Glomerular endothelial cell (primary cell): ENCODE measurements around the gene DKK3. TPM values are rescaled to one million over a fixed set of nuclear protein-coding genes. Genes with fewer than 3 reads are reported as not detected.
A peak's percentile ranks its signal among the peaks of the same experiment; 100 is the strongest.
"Not testable (repeated sequence)": the region's sequence is repeated elsewhere in the genome, so short reads cannot be mapped to it uniquely, and the experiment has no call there.

Experiments
- DNase-seq: peaks from one replicate; pipeline ENCODE4 v3.0.0-alpha.2; 2011; ENCODE audit warnings: low read depth, low spot score; ENCODE audit errors: extremely low read depth
- total RNA-seq: library from RNA; depleted of rRNA; stranded (reverse); fragments of >200 nt; gene quantifications from 2 replicates; pipeline ENCODE4 v1.2.3, GENCODE V29; 2015

The DKK3 gene
- total RNA-seq = 1,099 and 1,400 TPM in 2 replicates

GRCh38 chr11:12007769-12008737, at the start of gene DKK3:
TSS of gene DKK3 (minus strand) at chr11:12008626. CDS start at chr11:12008582, 44 bp downstream.
- no peak for DNase-seq

DNA sequence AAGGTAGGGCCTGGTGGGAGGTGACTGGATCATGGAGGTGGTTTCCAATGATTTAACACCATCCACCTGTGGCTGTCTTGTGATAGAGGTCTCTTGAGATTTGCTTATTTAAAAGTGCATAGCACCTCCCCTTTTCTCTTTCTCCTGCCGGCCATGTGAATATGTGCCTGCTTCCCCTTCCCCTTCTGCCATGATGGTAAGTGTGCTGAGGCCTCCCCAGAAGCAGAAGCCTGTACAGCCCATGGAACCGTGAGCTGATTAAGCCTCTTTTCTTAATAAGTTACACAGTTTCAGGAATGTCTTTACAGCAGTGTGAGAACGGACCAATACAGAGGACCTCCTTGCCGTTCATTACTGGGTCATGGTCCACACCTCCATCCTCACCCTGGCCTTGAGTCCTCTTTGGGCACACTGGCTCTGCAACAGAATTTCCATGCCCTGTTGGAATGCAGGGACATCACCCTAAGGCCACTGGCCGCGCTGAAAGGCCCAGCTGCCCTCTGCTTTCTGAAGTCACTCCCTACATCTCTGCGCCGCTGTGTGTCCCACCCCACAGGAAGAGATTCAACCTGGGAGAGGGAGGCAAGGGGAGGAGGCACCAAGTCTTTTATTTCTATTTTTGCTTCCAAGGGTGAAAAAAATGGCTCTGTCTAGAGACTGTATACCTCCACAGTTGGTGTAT, 49.0 kb upstream of the DKK3 start:
- DNase-seq = no peak

DNA sequence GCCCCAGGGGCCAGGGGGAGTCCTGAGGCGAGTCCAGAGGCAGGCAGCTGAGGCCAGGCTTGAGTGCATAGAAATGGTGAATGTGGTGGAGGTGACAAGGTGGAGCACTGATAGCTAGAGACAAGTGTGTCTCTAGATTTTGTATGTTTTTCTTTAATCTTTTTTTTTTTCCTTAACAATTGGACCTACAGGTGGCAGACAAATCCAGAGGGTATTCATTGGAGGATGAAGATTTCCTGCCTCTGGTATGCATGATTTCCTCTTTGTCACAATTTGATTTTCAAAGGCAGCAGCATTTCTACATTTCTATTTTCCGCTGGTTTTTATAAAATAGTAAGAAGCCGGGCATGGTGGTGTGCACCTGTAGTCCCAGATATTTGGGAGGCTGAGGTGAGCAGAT, 47.7 kb upstream of the DKK3 start:
- DNase-seq = no peak

DNA sequence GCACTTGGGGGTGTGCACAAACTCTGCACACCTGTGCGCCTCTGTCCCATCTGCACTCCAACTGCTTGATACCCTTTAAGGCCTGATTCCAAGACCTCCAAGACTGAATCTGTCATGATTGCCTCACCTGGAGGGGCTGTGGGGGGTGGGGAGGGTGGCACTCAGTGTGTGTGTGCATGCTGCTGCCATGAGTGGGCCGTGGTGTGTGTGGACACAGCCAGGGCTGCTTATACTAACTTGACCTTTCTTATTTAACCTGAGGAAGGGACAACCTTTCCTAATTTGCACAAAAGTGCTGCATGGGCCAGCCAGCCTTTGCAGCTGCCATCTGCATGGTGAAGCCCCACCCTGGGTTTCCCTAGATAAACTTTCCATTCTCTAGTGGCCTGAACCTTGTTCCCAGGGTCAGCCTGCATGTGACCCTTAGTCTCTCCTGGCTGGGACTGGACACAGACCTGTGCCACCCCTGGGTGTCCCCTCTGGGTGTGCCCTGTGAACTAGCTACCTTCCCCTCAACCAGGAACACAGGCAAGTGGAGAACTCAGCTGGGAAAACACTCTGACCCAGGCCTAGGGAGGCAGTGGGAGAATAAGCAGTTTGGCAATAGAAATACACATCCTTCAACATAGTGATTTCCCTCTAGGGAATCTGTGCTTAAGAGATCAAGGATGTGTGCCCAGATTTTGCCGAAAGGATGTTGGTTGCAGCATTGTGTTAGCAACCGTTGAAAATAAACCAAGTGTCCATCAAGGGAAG, 45.4 kb upstream of the DKK3 start:
- no peak for DNase-seq

DNA sequence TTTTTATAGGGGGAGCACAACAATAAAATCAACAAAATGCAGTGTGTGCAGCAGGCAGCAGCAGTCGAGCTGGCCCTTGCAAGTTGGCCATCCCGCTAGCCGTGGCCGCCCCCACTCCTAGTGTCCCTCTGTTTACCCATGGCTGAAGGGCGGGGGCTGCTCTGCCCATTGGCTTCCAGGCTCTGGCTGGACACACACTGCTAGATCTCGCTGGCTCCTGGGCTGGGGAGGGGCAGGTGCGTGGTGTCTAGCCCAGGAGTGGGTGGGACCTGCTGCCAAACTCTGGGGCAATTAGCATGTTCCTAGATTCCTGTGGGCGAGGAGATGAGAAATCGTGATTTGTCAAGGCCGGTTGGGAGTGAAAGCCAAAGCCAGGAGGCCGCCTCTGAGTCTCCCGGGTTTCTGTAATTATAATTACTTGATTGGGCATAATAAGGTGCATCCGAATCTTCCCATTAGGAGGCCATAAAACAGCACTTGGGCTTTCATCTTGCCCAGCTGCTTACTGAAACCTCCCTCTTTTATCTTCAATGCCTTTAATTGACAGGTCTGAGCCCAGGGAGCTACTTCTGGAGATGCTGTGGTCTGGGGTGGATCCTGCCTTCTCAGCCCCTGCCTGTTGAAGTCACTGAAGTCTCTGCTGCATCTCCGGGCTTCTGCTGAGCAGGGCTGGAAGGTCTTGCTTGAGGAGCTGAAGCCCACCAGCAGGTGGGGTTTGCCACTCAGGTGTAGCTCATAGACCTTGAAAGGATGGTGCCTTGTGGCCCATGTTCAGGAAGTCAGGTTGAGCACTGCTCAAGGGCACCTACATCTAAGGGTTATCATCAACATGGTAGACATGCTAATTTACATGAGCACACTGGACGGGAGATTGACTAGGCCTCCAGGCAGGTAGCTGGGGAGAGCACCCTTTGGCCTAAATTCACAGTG, 44.5 kb upstream of the DKK3 start:
- no peak for DNase-seq

GRCh38 chr11:12051287-12051662, 42.8 kb upstream of the DKK3 start:
- no peak for DNase-seq

GRCh38 chr11:12050470-12051286, 42.3 kb upstream of the DKK3 start:
- no peak for DNase-seq

- DNase-seq = no peak
Observed at GRCh38 chr11:12048936-12049790, 40.7 kb upstream of the DKK3 start.

- DNase-seq = no peak
Observed at GRCh38 chr11:12046636-12047236, 38.3 kb upstream of the DKK3 start.

DNA sequence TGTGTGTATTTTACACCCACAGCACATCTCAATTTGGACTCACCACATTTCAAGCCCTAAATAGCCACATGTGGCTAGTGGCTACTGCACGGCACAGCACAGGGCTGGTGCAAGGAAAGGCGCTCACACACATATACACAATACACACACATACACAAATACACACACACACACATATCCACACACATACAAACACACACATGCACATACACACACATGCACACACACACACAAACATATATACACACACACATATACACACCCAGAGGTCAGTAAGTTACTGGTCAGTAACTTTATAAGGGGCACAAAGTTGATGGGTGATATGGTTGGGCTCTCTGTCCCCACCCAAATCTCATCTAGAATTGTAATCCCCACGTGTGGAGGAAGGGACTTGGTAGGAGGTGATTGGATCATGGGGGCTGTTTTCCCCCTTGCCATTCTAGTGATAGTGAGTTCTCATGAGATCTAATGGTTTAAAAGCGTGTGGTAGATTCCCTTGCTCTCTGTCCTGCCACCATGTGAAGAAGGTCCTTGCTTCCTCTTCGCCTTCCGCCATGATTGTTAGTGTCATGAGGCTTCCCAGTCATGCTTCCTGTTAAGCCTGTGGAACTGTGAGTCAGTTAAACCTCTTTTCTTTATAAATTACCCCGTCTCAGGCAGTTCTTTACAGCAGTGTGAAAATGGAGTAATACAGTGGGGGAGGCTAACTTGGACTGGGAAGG, 37.6 kb upstream of the DKK3 start:
- DNase-seq = no peak

DNA sequence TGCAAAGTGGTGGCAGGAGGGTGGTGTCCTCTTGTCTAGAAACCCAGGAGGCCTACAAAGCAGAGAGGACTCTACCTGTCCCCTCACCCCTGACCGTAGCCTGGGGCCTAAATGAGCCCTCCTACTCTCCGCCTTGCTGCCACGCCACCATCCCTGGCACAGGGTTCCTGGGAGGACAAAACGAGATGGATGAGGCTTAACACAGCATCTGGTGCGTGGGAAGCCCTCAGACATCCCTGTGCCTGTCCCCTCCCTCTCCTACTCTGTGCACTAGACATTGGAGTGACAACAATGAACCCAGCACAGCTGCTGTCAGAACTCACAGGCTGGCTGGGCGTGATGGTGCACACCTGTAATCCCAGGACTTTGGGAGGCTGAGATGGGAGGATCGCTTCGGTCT, 36.4 kb upstream of the DKK3 start:
- DNase-seq = no peak

DNA sequence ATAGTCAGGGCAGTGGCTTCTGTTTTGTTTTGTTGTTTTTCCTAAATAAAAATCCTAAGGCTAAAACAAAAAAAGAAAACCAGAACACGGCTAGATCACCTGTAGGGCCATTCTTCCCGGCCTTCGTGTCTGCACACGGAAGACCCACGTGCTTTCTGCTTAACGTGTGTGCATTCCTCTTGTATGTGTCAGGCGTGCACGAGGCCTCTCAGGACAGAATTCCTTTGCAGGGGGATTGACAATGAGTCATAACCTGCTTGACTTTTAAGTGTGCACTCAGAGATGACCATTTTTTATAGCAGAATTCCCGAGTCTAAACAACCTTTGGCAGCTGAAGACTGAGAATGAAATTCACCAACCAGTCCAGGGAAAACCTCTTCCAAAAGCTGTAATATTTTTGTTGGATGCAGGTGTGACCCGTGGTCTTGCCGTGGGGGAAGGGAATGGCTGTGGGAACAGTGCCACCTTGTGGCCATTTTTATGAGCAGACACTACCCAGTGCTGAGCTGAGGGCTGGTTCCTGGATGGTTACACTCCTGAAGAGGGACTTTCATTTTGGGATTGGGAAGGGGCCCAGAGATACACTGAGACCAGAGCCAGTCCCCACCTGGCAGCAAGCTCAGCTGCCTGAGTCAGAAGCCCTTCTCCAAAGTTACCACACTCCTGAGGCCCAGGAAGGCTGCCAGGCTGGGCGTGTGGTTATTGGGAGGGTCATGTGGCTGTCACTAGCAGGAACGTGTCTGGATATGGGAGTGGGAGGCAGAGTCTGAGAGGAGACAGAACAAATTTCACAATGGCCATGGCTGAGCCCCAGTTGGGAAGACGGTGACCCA, 35.7 kb upstream of the DKK3 start:
- DNase-seq = peak; percentile 92

DNA sequence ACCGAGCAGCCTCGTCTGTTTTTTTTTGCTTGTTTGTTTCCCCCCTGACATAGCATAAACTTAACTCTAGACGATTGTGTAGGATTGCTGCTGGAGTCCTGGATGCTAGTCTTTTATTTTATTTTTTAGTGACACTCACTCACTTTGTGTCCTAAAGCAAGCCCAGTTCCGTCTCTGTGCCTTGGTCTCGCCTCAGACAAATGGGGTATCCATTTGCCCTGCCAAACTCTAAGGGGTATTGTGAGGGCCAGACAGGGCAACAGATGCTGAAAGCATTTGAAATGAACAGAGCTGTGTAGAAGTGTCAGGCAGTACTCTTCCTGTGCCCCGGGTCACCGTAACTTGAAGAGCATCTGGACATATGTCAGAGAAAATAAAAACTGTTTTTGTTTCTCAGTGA, 34.8 kb upstream of the DKK3 start:
- DNase-seq = no peak

DNA sequence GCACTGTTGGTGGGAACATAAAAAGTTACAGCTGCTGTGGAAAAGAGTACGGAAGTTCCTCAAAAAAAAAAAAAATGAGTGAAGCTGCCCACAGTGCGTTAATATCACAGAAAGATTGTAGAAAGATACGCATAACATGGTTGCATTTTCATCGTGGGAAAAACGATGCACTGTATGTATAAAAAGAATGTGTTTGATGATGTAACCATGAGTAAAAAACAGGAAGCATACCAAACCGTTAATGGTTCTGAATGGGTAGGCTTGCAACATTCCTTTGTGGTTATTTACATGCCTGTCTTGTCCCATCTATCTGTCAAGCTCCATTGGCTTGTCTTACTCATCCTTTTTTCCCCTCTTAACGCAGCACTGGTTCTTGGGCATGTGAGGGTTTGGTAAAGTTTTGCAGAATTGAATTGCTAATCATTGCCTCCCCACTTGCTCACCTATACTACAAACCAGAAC, 33.8 kb upstream of the DKK3 start:
- DNase-seq = no peak

GRCh38 chr11:12040719-12041118, 32.3 kb upstream of the DKK3 start:
- DNase-seq = not testable (repeated sequence)

DNA sequence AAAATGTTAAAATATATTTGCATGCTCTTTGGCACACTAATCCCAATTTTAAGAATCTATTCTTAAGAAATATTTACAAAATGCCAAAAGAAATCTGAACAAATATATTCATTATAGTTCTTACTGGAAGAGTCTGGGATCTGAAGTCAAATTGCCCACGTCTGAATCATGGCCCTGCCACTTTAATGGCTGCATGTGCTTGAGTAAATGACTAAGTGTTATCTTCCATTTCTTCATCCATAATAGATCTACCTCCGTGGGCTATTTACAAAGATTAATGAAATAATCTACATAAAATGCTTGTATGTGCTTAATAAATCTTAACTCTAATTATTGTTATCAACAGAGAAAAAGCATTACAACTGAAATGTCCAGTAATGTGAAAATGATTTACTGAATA, 24.5 kb upstream of the DKK3 start:
- no peak for DNase-seq
